HFFc6 (cell line): ENCODE measurements around the gene ECE1. TPM values are rescaled to one million over a fixed set of nuclear protein-coding genes. Genes with fewer than 3 reads are reported as not detected.
A peak's percentile ranks its signal among the peaks of the same experiment; 100 is the strongest.

Experiments used
- DNase-seq: peaks from one replicate; pipeline ENCODE4 v3.0.0-alpha.2; 2018
- H3K27ac Mint-ChIP-seq: 2 replicates; pipeline ENCODE4 v1.8.0; 2020; ENCODE audit warnings: mild to moderate bottlenecking, mixed read lengths
- H3K27me3 Mint-ChIP-seq: 2 replicates; pipeline ENCODE4 v1.8.0; 2021; ENCODE audit warnings: mild to moderate bottlenecking, moderate library complexity, mixed read lengths; ENCODE audit not compliant: insufficient read depth
- H3K36me3 Mint-ChIP-seq: 2 replicates; pipeline ENCODE4 v1.8.0; 2021; ENCODE audit warnings: low read depth, mixed read lengths
- H3K4me1 Mint-ChIP-seq: 2 replicates; pipeline ENCODE4 v1.8.0; 2020; ENCODE audit warnings: low read depth, mixed read lengths
- H3K4me3 Mint-ChIP-seq: 2 replicates; pipeline ENCODE4 v1.8.0; 2020; ENCODE audit warnings: mild to moderate bottlenecking, moderate library complexity, mixed read lengths
- H3K9me3 Mint-ChIP-seq: 2 replicates; pipeline ENCODE4 v1.8.0; 2020; ENCODE audit warnings: mild to moderate bottlenecking, mixed read lengths
- CTCF ChIP-seq: fragments of 200-600 bp; sonication (generic); IDR thresholded peaks from 2 replicates; pipeline ENCODE4 v1.5.0; 2021; ENCODE audit warnings: antibody characterized with exemption, mild to moderate bottlenecking
- total RNA-seq, 6 experiments: library from RNA; stranded (reverse); fragmentation: NEBNext Ultra II Directional; extraction: Animal tissue kit (Norgen Biotek cat#: 25700); gene quantifications; 2 replicates in 1 of 6; 3 replicates in 5 of 6; pipeline ENCODE4 v1.2.3, GENCODE V29; 2021

The ECE1 gene
- total RNA-seq, 6 experiments from 2014 or later = 116 to 134 (median 124) TPM

GRCh38 chr1:21308330-21308729 lies 18.1 kb upstream of the ECE1 start:
- TF ChIP-seq CTCF = no peak
- H3K27me3 Mint-ChIP-seq = peaks cover 3% of the 10 kb centered on the region; the same call in 1 of the 2 replicates
- no peak overlapping the region for H3K4me3 Mint-ChIP-seq
- H3K9me3 Mint-ChIP-seq = no peaks in the 10 kb centered on the region
- no peak for DNase-seq
- H3K36me3 Mint-ChIP-seq = peaks cover 9% of the 10 kb centered on the region; the same call in 1 of the 2 replicates
- peaks cover 80% of the 10 kb centered on the region for H3K4me1 Mint-ChIP-seq
- peak overlapping the region; percentile 14; the same call in 1 of the 2 replicates for H3K27ac Mint-ChIP-seq

DNA sequence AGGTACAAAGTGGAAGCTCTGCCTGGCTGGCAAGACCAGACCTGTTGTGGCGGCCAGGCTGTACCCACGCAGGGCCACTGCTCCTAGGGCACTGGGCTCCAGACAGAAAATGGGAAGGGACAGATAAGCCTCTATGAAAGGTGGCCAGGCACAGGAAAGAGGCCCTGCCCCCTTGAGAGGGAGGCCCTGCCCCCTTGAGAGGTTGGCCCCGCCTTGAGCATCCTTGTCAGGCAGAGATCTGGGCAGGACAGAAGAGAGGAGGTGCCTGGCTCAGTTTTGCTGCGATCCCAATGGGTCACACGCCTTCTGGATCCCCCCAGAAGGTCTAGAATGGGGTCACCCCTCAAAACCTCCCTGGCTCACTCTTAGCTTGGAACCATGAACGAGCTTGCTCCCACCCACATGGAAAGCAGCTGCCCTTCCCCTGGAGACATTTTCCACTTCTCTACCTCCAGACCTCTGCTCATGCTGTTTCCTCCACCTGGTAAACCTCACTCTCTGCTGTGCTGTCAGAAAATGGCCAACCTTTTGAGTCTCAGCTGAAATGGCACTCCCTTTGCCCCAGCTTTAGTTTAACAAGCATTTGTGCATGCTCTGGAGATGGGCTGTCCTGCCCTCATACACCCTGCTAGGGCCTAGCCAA lies 17.5 kb upstream of the ECE1 start:
- H3K9me3 Mint-ChIP-seq = no peaks in the 10 kb centered on the region
- no peak overlapping the region for H3K4me3 Mint-ChIP-seq
- H3K27ac Mint-ChIP-seq = peak overlapping the region; percentile 14; the same call in 1 of the 2 replicates
- no peak for DNase-seq
- peaks cover 9% of the 10 kb centered on the region; the same call in 1 of the 2 replicates for H3K36me3 Mint-ChIP-seq
- H3K4me1 Mint-ChIP-seq = peaks cover 80% of the 10 kb centered on the region
- H3K27me3 Mint-ChIP-seq = peaks cover 3% of the 10 kb centered on the region; the same call in 1 of the 2 replicates
- TF ChIP-seq CTCF = no peak

GRCh38 chr1:21307210-21307609 lies 16.9 kb upstream of the ECE1 start:
- peak overlapping the region; percentile 17; the same call in 1 of the 2 replicates for H3K27ac Mint-ChIP-seq

GRCh38 chr1:21305900-21306189 lies 15.6 kb upstream of the ECE1 start:
- no peak for DNase-seq
- Mint-ChIP-seq H3K4me3 (no peak overlapping the region), H3K36me3 (peaks cover 8% of the 10 kb centered on the region; the same call in 1 of the 2 replicates), H3K4me1 (peaks cover 81% of the 10 kb centered on the region), H3K9me3 (no peaks in the 10 kb centered on the region), H3K27me3 (peaks cover 3% of the 10 kb centered on the region; the same call in 1 of the 2 replicates), H3K27ac (no peak overlapping the region)
- TF ChIP-seq CTCF = no peak

More at GRCh38 chr1:21307210-21307609, 16.9 kb upstream of the ECE1 start:
- peaks cover 9% of the 10 kb centered on the region; the same call in 1 of the 2 replicates for H3K36me3 Mint-ChIP-seq
- H3K9me3 Mint-ChIP-seq = no peaks in the 10 kb centered on the region
- no peak for TF ChIP-seq CTCF
- 0 out of 2 replicates have a peak overlapping the region, but pooled peaks have one; percentile 6 for H3K4me3 Mint-ChIP-seq
- H3K27me3 Mint-ChIP-seq = peaks cover 3% of the 10 kb centered on the region; the same call in 1 of the 2 replicates
- DNase-seq = no peak
- peaks cover 83% of the 10 kb centered on the region for H3K4me1 Mint-ChIP-seq

DNA sequence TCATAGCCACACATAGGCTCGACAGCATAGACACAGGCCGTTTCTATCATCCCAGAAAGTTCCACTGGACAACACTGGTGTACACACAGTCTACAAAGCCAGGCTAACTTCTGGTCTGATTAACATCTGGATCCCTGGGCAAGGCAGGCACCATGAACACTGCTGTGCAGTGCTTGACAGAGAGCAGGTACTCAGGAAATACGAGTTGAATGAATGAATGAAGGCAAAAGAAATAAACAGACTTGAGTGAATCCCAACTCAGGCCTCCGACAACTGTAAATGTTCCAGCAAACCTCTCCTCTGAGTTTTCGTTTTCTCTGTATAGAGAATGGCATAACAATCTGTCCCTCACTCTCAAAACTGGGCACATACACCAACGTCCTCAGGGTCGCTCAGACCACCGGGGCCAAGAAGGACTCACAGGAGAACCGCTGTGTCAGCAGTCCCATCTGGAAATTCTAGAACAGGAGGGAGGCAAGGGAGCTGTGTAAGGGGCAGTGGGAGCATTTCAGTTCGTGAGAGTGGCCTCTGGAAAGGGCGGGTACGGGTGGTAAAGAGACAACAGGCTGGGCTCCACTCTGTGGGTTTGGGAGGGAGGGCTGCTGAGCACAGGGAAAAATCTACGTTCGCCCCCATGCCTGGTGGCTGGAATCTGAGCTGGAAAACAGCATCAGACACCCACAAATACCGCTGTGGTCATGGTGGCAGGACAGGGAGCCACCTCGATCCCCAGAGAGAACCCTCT lies 15.1 kb upstream of the ECE1 start:
- TF ChIP-seq CTCF = no peak
- Mint-ChIP-seq H3K27ac (peak overlapping the region; percentile 60; the same call in 1 of the 2 replicates), H3K27me3 (peaks cover 3% of the 10 kb centered on the region; the same call in 1 of the 2 replicates), H3K4me3 (no peak overlapping the region), H3K9me3 (no peaks in the 10 kb centered on the region), H3K4me1 (peaks cover 79% of the 10 kb centered on the region), H3K36me3 (0 out of 2 replicates have a peak, but pooled peaks cover 3% of the 10 kb centered on the region)
- DNase-seq = no peak
